ENCODE measurements around the gene RPS3A.

RPS3A gene

DNA sequence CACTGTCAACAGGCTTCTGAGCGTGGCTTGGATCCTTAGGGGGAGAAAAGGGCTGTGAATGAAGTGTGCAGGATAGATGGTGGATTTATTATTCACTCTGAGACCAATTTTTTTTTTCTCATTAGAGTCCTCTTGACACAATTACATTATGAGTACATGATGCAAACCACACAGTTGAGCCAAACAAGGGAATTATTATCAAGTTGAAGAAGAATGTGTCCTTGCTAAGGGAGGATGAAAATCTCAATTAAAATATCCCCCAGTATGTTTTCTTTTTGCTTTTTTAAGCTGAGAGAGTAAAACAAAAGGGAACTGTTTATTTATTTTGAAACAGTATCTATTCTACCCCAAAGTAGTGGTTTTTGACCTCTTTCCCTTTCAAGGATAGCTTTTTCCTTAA lies 40.4 kb downstream of the RPS3A start:
- TF ChIP-seq, protein P1, sequence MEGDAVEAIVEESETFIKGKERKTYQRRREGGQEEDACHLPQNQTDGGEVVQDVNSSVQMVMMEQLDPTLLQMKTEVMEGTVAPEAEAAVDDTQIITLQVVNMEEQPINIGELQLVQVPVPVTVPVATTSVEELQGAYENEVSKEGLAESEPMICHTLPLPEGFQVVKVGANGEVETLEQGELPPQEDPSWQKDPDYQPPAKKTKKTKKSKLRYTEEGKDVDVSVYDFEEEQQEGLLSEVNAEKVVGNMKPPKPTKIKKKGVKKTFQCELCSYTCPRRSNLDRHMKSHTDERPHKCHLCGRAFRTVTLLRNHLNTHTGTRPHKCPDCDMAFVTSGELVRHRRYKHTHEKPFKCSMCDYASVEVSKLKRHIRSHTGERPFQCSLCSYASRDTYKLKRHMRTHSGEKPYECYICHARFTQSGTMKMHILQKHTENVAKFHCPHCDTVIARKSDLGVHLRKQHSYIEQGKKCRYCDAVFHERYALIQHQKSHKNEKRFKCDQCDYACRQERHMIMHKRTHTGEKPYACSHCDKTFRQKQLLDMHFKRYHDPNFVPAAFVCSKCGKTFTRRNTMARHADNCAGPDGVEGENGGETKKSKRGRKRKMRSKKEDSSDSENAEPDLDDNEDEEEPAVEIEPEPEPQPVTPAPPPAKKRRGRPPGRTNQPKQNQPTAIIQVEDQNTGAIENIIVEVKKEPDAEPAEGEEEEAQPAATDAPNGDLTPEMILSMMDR (IDR thresholded peaks at IDR 0.05; ENCODE audit: low read length, missing control alignments), result no peak
- H3K4me3 ChIP-seq (replicated peaks; ENCODE audit: low read depth, low read length), result no peak overlapping the region
- DNase-seq (ENCODE audit: low read depth), result no peak

DNA sequence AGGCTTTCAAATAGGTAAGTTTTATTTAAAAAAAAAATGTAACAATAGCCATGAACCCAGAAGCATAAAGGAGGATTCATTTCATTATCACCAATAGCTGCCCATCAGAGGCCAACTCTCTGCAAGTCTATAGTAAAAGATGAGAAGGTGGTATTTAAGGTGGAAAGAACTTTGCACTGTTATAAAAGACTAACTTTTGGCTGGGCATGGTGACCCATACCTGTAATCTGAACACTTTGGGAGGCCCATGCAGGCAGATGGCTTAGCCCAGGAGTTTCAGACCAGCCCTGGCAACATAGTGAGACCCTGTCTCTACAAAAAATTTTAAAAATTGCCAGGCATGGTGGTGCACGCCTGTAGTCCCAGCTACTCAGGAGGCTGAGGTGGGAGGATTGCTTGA lies 43.3 kb downstream of the RPS3A start:
- no peak overlapping the region for H3K4me3 ChIP-seq (replicated peaks; ENCODE audit: low read depth, low read length)
- TF ChIP-seq, protein P1 (IDR thresholded peaks at IDR 0.05; ENCODE audit: low read length, missing control alignments), result no peak
- no peak for DNase-seq (ENCODE audit: low read depth)

DNA sequence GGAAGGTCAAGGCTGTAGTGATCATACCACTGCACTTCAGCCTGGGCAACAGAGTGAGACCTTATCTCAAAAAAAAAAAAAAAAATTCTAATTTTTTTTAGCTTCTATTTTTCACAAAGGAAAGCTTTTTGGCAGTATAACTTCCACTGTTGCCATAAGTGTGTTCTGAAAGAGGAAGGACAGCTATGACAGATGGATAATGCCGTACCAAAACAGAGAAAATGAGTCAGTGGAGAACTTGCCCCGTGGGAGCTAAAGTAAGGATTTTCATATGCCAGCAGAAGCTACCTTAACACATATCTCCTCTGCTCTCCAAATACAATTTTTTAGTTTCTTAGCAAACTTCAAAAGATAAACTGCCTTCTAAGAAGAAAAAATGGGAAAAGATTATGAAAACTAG lies 43.7 kb downstream of the RPS3A start:
- no peak overlapping the region for H3K4me3 ChIP-seq (replicated peaks; ENCODE audit: low read depth, low read length)
- no peak for DNase-seq (ENCODE audit: low read depth)

DNA sequence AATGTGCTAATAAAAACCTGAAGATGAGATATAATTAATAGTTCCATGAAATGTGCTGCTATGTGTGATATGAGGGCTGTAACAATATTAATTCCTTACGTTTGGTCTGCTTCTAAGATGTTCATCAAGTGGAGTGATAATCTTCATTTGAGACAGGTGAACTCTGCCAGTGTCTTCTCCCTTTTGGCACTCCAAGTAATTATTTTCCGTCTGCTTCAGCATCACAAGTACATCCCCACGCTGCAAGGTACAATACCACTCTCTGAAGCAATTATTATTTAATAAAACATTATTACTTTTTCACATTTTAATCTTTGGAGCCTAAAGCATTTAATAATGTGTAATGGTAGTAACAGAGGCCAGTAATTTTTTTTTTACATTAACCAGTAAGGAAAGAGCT lies 44.4 kb downstream of the RPS3A start:
- no peak for DNase-seq (ENCODE audit: low read depth)
- no peak overlapping the region for H3K4me3 ChIP-seq (replicated peaks; ENCODE audit: low read depth, low read length)
- TF ChIP-seq, protein P1 (IDR thresholded peaks at IDR 0.05; ENCODE audit: low read length, missing control alignments), result no peak

More for the DNA sequence above, 43.7 kb downstream of the RPS3A start:
- TF ChIP-seq, protein P1 (IDR thresholded peaks at IDR 0.05; ENCODE audit: low read length, missing control alignments), result no peak

DNA sequence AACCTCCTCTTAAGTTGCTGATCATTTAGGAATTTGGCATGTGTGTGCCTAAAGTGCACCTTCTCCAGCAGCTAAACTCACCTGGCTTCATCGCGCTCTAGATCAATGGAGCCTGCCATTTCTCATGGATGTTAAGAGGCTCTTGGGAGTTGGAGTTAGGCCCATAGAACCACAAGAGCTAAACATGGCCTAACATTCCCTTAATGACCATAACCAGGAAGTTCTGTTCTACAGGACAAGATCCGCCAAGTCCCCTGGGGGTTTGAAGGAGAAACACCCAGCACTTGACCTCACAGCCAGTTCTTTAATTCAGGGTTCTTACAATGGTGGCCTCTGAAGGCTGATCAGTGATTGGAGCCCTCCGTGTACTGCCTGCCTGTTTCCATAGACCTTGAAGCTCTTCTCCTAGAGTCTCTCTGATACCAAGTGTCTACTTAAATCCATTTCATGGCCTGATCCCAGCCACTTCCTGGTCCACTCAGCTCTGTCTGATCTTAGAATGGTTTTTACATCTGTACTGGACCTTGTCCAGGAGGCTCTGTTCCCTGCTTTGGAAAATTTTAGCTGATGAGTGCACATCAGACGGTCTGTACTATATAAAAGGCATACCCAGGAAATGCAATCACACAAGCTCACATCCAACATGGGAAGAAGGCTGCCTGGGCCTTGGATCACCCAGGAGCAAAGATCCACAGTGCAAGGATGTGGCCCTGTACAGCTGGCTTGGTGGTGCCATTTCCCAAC lies 45.1 kb downstream of the RPS3A start:
- no peak for DNase-seq (ENCODE audit: low read depth)
- no peak overlapping the region for H3K4me3 ChIP-seq (replicated peaks; ENCODE audit: low read depth, low read length)
- TF ChIP-seq, protein P1 (IDR thresholded peaks at IDR 0.05; ENCODE audit: low read length, missing control alignments), result no peak

DNA sequence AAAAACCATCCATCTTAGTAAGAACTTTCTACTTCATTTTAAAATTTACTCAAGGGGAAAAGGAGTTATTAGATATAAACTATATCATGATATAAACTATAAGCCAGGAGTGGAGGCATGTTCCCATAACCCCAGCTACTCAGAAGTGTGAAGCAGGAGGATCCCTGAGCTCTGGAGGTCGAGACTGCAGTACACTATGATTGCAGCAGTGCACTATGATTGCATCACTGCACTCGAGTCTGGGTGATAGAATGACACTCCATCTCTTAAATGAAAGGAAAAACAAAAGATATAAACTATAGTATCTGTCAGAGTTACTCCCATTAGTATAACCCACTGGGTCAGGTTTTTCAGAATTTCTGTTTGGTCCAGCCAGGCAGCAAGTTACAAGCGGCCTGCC lies 47.6 kb downstream of the RPS3A start:
- TF ChIP-seq, protein P1 (IDR thresholded peaks at IDR 0.05; ENCODE audit: low read length, missing control alignments), result no peak
- DNase-seq (ENCODE audit: low read depth), result peak; percentile 31
- no peak overlapping the region for H3K4me3 ChIP-seq (replicated peaks; ENCODE audit: low read depth, low read length)

DNA sequence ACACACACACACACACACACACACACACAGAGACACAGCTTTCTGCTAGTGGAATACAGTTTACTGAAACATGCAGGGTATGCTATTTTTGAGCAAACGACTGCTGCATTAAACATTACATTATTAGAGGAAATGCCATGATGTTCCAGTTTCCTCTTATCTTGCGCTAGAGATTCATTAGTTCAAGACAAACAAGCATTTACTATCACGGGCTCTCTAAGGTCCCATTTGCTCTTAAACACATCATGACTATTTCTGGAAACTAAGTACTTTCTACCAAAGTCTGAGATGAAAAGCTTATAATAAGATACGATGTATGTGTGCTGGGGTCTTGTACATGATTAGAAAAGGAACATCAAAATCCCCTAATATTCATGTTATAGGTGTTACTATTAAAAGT lies 48.8 kb downstream of the RPS3A start:
- TF ChIP-seq, protein P1 (IDR thresholded peaks at IDR 0.05; ENCODE audit: low read length, missing control alignments), result no peak
- H3K4me3 ChIP-seq (replicated peaks; ENCODE audit: low read depth, low read length), result no peak overlapping the region
- DNase-seq (ENCODE audit: low read depth), result no peak
